GM21619 (cell line): ENCODE results near the gene THSD7B.
"Not testable (repeated sequence)": the region's sequence is repeated elsewhere in the genome, so short reads cannot be mapped to it uniquely, and the experiment has no call there.

ENCODE experiments used
- ATAC-seq: cut with Tn5 transposase; IDR thresholded peaks from one replicate; pipeline ENCODE4 v1.9.1; 2021; ENCODE audit not compliant: unreplicated experiment

Gene THSD7B

DNA sequence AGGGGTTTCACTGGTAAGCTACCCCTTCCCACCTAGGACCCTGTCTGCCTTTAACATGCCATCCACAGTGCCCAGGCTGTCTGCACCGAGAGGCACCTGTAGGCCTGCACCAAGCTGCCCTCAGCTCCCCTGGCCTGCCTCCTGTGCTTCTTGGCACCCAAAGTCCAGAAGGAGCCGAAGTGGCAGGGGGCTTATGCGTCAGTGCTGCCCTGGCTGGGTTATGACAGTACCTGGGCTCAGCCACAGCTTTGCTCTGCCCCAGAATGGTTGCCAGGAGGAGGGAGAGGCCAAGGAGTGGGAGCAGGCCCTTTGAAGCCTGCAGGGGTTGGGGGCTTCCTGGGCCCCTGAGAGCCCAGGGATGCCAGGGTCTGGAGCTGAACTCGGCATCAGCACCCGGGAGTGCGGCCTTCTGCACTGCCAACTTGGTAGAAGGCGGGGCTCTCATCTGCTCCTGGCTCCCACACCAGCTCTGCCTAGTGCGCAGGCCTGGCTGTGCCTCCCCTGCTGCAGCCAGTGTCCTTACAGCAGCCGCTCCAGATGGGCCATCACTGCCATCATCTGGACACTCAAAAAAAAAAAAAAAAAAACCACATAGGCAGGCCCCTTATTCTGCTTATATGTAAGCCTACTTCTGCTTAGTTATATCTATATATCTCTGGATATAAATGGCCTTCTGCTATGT lies 155.4 kb downstream of the THSD7B start:
- no peak for ATAC-seq

DNA sequence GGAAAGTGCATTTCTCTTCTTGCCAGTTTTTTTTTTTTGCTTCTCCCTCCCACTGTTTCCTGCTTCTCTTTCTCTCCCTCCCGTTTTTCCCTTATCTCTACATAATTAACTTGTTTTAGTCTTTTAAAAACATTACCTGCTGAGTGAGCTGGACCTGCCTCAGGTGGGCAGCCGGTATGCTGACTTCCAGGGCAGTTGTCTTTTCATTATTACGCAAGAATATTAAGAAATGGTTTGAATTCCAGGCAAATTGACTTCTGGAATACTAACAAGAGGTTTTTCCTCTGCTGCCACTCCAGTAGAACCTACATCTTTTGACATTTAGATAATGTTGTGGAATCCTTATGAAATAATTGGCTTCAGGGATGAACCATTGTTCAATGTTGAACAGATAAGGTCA lies 161.8 kb downstream of the THSD7B start:
- ATAC-seq, result no peak

DNA sequence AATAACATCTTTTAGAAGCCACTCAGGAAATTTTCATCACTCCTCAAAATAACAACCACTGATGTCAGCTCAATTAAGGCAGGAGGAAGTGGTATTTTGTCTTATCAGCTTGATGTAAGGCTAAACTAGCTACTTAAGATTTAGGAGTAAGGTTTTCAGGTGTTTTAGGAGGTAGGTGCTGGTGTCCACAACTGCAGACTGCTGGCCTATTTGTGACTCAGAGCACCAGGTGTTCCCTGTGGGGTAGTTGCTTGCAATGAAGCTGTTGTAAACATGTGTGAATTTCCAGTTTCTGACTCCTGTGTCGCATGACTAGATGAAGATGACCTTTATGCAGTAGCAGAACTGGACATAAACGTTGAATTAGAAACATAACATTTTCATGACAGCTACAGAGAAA lies 164.2 kb downstream of the THSD7B start:
- no peak for ATAC-seq

DNA sequence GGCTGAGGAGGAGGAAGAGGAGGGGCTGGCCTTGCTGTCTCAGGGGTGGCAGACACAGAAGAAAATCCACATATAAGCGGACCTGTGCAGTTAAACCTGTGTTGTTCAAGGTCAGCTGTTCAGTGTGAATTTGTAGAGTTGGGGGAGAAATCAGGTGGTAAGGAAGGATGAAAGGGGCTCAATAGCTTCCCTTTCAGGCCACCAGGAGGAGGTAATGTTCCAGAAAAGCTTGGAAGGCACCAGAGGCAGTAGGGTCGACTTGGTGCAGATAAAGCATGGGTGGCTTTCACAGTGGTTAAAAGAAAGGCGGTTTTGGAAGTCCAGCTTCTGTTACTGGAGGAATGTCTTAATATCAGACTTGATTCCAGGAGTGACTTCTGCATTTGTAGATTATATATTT lies 167.4 kb downstream of the THSD7B start:
- no peak for ATAC-seq

DNA sequence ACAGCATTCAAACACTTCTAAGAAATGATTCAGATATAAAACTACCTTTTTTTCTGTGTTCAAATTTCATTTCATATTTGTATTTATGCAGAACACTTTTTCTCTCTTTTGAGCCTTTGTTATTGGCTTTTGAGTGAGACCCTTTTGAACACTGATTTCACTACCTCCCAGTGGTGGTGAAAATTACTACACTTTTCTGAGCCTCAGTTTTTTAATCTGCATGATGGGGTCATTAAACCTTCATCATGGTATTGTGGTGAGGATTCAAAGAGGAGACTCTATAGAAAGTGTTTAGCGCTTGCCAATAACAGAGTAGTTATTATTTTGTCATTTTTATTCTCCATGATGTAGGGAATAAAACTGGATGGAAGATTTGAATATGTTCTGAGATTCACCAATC lies 169.8 kb downstream of the THSD7B start:
- no peak for ATAC-seq

DNA sequence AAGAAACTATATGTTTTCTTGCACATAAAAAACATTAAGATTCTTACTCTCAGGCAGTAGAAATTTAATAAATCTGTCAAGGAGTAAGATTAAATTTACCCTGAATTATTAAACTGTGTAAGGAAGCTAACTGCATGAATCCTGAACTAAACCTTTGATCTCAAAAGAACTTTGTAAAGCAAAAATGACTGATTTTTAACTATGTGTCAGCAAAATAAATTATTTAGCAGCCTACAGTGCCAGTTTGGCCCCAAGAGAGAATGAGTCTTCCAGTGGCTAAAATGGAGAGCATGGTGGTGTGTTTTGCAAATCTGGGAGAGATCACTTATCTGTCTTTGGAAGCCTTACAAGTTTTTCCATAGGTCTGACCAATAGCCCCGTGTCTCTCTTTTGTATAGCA lies 190.7 kb downstream of the THSD7B start:
- no peak for ATAC-seq

DNA sequence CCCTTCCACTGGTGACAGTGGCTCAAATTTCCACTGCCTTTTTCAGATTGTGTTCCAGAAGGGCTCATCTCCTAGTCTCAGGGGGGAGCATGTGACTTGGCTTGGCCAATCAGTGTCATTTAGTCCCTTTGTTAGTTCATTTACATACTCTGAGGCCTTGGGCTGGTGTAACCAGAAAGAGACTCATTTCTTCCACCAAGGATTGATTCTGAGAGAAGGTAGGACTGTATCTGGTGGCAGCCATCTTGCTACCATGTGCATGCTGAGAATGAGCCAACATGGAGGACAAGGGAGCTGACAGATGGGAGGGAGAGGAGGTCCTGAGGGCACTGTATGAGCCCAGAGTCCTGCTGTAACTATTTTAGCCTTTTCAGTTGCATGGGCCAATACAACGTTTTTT lies 191.7 kb downstream of the THSD7B start:
- ATAC-seq, result no peak

DNA sequence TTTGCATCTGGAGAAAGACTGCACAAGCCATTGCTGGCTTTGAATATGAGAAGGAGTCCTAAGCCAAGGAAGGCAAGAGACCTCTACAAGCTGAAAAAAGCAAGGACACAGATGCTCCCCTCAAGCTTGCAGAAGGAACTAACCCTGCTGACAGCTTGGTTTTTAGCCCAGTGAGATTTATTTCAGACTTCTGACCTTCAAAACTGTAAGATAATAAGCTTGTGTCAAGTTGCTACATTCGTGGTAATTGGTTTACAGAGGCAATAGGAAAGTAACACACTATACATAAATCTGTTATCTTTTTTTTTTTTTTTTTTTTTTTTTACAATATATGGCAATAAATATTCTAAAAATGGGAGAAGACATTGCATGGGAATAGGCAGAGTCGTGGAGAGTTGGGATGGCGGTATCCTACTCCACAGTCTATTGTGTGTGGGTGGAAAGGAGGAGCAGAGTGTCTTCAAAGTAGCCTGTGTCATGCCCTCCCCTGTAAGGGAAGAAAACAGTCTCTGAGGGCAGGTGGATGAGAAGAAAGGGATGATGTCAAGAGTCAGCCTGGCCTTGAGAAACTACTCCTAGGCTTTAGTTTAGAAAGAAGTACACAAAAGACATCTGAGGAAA lies 196.9 kb downstream of the THSD7B start:
- ATAC-seq, result no peak

DNA sequence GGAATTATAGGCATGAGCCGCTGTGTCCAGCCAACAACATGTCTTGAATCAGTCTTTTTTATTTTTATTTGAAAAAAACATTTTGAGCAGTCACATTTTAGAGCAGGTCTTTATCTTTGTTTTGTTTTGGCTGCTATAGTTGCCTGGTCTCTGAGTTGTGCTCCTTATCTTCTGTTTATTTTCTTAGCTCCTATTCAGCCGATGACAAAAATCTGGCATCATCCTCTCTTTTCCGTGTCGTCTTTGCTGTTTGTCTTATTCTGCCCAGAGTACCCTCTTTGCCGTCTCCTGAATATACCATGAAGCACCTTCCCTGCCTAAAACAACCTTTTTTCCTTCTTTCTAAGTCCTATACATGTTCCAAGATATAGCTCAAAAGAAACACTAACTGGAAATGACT lies 201.1 kb downstream of the THSD7B start:
- ATAC-seq, result no peak

DNA sequence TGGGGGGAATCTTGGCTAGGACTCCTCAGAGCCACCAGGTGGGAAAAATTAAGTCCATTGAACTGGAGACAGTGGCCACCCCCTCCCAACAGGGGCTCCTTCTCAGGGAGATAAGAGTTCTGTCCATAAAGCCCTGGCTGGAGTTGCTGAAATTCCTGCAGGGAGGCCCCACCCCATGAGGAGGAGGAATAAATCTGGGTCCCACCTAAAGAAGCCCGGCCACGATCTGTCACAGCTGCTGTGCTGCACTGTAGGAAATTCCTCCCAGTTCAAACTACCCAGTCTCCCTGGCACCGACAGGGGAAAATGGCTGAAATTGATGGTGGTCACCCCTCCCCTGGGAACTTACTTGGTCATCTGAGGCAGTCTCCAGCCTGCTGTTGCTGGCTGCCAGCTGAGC lies 215.0 kb downstream of the THSD7B start:
- no peak for ATAC-seq

DNA sequence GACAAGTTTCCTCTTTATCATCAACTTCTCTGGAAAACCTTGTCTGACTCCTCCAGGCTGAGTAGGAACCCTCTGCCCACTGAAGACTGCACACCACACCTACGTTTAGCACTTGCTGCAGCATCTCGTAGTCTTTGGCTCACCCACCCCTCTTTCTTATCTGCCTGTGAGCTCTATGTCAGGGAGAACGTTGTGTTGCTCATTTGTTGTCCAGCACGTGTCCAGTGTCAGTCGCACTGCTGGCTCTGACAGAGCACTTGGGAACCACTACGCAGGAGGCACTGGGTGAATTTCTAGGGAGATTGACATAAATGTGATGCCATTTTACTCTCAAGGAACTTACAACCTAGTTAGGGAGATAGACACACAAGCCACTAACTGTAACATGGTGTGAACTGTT lies 216.3 kb downstream of the THSD7B start:
- not testable (repeated sequence) for ATAC-seq

DNA sequence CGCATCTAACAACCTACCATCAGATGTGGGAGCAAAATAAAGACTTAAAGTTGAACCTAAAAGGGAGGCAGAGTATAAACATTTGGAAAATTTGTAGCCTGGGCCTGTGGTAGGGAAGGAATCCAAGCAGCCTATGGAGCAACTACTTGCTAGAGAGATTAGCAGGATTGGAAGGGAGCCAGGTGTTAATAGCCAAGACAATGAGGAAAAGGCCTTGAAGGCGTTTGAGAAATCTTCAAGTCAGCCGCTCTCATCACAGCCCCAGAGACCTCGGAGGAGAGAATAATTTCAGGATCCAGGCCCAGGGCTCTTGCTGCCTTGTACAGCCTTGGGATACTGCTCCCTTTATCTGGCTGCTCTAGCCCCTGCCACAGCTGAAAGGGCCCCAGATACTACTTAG lies 219.7 kb downstream of the THSD7B start:
- ATAC-seq, result no peak

DNA sequence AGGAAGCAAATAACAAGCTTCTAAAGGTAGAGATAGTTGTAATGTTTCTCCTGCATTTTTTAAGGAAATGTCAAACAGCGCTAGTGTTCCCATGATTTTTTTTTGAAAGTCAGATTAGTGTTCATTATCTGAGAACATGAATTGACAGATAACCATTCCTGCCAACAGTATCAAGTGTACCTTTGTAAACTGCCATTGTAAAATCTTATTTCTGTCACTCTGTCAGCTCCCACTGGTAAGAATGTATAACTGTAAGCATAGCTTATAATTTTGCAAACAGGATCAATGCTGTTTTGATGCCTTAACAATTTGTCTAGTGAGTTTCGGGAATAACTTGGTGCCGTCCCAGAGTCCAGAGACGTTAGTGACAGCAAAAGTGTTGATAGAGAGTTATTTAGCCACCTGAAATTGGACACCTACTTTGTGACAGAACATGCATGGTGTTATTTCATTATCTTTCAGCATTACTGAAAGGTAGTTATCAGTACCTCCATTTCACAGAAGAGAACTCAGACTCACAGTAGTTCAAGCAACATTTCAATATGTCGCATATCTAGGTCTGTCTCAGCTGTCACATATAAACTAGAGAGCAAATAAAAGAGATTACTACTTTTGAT lies 221.4 kb downstream of the THSD7B start:
- ATAC-seq, result no peak

DNA sequence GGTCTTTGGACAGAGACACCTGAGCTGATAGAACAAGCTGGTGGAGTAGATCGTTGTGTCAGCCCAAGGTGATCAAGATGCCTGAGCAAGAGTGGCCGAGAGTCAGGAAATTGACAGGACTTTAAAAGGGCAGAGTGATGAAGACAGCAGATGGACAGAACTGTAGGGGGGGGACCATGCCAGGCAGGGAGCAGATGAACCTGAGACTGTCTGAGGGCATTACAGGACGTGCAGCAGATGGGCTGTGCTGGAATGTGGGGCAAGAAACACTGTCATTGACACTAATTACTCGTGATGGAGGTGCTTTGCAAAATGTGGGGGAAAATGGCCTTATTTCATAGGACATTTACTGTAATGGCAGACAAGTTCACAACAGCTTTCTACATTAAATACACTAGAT lies 225.0 kb downstream of the THSD7B start:
- ATAC-seq, result no peak

DNA sequence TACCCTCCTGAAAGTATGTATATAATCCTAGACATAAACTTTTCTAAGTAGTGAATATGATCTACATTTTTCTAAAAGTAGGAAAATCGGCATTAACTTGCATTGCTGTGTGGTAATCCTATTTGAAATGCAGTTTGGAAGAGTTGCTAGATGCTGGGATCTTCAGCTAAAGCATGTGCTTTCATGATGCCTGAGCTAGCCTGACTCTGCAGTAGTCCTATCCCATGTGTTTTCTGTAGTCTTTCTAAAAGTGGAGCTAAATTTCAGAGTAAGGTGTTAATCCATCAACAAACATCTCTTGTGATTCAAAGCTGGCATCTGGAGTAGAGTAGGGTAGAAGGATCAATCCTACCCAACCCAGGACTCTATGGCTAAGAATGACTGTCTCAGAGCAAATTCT lies 229.4 kb downstream of the THSD7B start:
- ATAC-seq, result no peak

DNA sequence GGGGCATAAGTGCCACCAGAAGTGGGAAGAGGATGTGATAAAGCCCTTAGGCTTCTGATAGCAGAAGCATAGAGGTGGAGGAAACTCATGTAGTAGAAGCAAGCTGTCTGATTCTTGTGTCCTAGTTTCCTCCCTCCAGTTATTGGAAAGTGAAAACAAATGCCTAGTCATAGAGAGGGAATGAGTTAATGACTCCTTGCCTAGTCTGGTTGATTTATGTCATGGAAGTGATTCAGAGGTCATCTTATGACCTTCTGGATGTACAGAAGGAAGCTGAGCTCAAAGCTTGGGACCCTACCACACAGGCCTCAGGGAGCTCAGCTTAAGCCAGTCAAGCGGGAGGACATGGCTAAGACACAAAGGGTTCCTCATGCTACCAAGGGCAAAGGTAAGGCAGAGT lies 232.2 kb downstream of the THSD7B start:
- ATAC-seq, result no peak

DNA sequence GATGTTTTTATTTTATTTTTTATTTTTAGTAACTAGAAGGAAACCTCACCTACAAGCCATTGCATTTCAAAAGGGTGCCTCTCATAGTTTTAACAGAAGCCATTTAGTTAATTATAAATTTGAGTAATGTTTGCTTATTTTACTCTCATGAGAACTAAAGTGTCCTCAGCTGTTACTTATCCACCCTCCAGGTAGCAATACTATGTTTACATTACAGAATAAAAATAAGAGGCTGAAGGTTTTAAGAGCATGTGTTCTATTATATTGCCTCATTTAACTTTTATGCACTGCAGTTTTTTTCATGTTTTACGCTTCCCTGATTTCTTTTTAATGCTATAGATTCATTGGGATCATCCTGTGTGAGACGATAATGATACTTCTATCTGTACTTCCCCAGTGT lies 235.5 kb downstream of the THSD7B start:
- ATAC-seq, result no peak

DNA sequence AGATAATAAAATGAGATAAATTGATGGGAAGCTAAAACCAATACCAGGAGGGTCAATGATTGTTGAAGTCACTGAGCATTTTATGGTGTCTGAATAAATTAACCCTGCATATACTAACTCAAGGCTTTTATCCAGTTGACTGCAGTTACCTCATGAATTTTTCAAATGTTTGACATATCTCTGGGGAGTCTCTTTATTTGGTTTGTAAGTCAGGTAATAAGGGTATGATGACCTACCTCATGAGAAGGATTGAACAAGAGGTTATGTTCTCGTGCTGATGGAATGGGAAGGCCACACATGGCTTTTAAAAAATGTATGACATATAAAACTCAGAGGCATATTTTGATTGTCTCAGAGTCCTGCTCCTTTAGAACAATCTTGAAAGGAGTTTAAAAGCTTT lies 237.6 kb downstream of the THSD7B start:
- ATAC-seq, result no peak

DNA sequence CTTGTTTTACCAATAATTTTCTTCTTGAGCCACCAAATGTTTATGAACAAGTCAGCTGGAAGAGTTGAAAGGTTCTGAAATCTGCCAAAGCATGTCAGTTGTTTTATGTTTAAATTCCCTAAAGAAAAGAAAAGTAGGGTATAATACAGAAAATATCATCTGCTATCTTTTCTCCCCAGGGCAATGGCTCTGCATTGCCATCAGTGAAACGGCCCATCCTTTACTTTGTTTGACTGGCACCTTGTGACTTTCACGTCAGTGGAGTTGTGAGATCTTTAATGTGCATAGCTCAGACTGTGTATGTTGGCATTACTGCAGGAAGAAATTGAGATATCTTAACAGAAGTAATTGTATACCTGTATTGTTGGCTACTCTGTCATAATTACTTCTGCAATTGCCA lies 239.9 kb downstream of the THSD7B start:
- no peak for ATAC-seq

DNA sequence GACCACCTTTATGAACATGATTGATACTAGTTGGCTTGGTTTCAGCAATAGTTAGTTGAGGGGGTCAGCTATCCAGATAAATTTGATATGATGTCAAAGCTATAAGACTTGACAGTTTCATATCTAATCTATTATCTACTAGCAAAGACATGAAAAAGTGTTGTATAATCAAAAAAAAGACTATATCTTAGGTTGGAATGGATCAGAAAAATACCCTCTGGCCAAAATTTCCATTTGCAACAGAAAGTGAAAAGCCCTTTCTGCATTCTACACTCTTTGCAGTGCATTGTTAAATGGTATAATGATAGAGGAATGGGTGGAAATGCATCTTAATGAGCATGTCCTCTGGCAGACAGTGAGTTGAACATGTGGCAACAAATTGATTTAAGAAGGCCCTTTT lies 242.6 kb downstream of the THSD7B start:
- no peak for ATAC-seq

DNA sequence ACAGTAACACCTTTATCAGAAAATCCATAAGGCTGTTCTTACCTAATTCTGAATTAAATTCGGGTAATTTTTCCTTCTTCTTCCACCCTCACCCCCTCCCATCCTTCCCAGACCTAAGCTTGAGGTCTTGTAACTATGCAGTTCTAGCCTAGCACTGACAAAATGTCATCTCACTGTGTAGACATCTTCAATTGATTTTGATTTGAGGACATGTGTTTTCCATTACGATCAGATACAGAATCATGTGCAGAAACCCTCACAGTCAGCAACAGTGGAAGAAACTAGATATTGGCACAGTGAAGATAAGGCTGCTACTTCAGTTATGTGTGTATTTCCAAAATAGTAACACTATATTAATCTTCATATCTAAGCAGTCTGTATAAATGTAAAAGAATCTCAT lies 244.6 kb downstream of the THSD7B start:
- no peak for ATAC-seq

DNA sequence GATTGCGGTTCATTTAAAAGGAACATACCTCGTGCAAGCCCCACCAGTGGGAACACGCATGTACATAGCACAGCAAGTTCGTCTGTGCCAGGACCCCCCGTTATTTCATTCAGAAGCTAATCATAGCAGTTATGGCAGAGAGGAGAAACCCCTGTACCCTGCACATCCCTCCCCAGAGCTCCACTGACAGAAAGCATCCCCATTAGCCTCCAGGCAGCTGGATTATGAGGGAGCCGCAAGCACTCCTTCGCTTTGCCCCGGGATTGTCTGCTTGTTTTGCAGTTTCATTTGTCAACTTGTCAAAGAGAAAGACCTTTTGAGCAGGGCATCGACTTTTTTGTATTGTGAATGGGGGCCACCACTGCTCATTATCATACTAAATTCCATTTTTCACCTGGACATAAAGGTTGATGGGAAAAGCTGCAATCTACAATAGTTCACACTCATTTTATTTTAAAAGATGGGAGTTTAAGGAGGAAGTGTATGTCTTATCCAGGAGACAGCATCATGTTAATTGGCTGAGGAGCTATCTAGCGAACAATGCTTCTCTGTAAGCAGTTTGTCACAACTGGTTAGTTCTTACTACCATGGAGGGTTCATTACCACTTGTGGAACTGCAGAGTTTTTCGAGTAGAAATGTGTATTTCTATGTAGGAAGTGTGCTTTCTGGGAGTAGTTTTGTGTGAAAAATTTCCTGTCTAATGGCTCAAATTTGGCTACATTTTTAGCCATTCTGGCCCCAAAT lies 255.3 kb downstream of the THSD7B start:
- ATAC-seq, result no peak
